K562 (cell line): ENCODE measurements around the gene KRT16. TPM values are rescaled to one million over a fixed set of nuclear protein-coding genes. Genes with fewer than 3 reads are reported as not detected.
"Not testable (repeated sequence)": the region's sequence is repeated elsewhere in the genome, so short reads cannot be mapped to it uniquely, and the experiment has no call there.

ENCODE experiments used
- ATAC-seq: fragments of 200-7000 bp; cut with Tn5 transposase; 3 replicates; pipeline ENCODE4 v1.9.1; 2020; ENCODE audit warnings: moderate library complexity
- BruUV-seq: library from RNA; stranded (reverse); fragments of 400-500 nt; replicated peaks from 2 replicates; lab custom pipeline; 2021; lab: Mats Ljungman, UMichigan
- CTCF ChIA-PET: fragments of 300-600 bp; formaldehyde crosslinking; extraction: SDS; loops from one replicate; lab custom pipeline; 2021; ENCODE audit warnings: low intra/inter-chr PET ratio; lab: Yijun Ruan, JAX
- POLR2A ChIA-PET: fragments of 300-600, 350-650 bp; sonication (Branson Sonifier 250); formaldehyde crosslinking; extraction: SDS; loops from one replicate; lab custom pipeline; 2021; ENCODE audit warnings: antibody characterized with exemption, inconsistent platforms; lab: Yijun Ruan, JAX
- DNase-seq, 4 experiments: peaks; one replicate each; pipeline versions ENCODE4 v3.0.0 to v3.0.0-alpha.2; 2011 to 2018; ENCODE audit warnings: low spot score in 3 of 4, mixed read lengths in 3 of 4; ENCODE audit errors: extremely low read depth in 1 of 4
- FAIRE-seq: peaks from 2 replicates; lab custom pipeline; 2011; peaks lifted over from hg19 to GRCh38; lab: Jason Lieb, UNC
- H2AFZ ChIP-seq: 2 replicates; pipeline ENCODE4 v1.6.0; 2011; ENCODE audit warnings: low read depth, low read length, control low read depth, inconsistent platforms
- H3K27ac ChIP-seq: fragments of 200-600 bp; 3 replicates; pipeline ENCODE4 v1.8.0; 2011; ENCODE audit warnings: low read depth, mild to moderate bottlenecking, control low read depth, inconsistent platforms, low read length, moderate library complexity, mixed read lengths; ENCODE audit errors: extremely low read depth
- H3K27me3 ChIP-seq, 2 experiments: fragments of 300-600 bp in 1 of 2; 2 replicates in 1 of 2; 3 replicates in 1 of 2; pipeline versions ENCODE4 v1.6.0 to v1.8.0; 2011; ENCODE audit warnings: inconsistent platforms in 2 of 2, low read length in 2 of 2, mild to moderate bottlenecking in 1 of 2, mixed read lengths in 1 of 2, moderate library complexity in 1 of 2; ENCODE audit not compliant: control insufficient read depth in 2 of 2, insufficient read depth in 2 of 2
- H3K36me3 ChIP-seq: fragments of 300-600 bp; 3 replicates; pipeline ENCODE4 v1.8.0; 2011; ENCODE audit warnings: mild to moderate bottlenecking, low read length, inconsistent platforms; ENCODE audit not compliant: control insufficient read depth, insufficient read depth
- H3K4me1 ChIP-seq, 2 experiments: fragments of 200-600 bp in 1 of 2; replicated peaks in 1 of 2; 2 replicates in 1 of 2; 3 replicates in 1 of 2; pipeline versions ENCODE4 v1.5.1 to v1.8.0; 2011; ENCODE audit warnings: inconsistent platforms in 2 of 2, low read length in 2 of 2, mild to moderate bottlenecking in 1 of 2, mixed read lengths in 1 of 2, moderate library complexity in 1 of 2; ENCODE audit not compliant: control insufficient read depth in 2 of 2, insufficient read depth in 2 of 2
- H3K4me2 ChIP-seq: 2 replicates; pipeline ENCODE4 v1.6.1; 2011; ENCODE audit warnings: low read length, control low read depth, inconsistent platforms, mixed read lengths; ENCODE audit not compliant: insufficient read depth
- H3K4me3 ChIP-seq: fragments of 200-600 bp; sonication (generic), shearing (Covaris generic); 2 replicates; pipeline ENCODE4 v1.5.1; 2016; ENCODE audit warnings: control low read depth, inconsistent platforms
- H3K79me2 ChIP-seq: fragments of 200-600 bp; 3 replicates; pipeline ENCODE4 v1.8.0; 2011; ENCODE audit warnings: low read length, inconsistent platforms; ENCODE audit not compliant: control insufficient read depth, insufficient read depth
- H3K9ac ChIP-seq, 2 experiments: 2 replicates each; pipeline versions ENCODE4 v1.6.0 to v1.6.1; 2011; ENCODE audit warnings: low read depth in 2 of 2, low read length in 2 of 2, control low read depth in 1 of 2, inconsistent platforms in 1 of 2, mild to moderate bottlenecking in 1 of 2, mixed read lengths in 1 of 2; ENCODE audit not compliant: insufficient read depth in 1 of 2
- H3K9me1 ChIP-seq: one replicate; pipeline ENCODE4 v1.6.0; 2011; ENCODE audit warnings: inconsistent platforms, mild to moderate bottlenecking, low read length, moderate library complexity; ENCODE audit not compliant: control insufficient read depth, insufficient read depth
- H3K9me3 ChIP-seq: replicated peaks from 2 replicates; pipeline ENCODE4 v1.5.1; 2011; ENCODE audit warnings: low read depth, low read length, inconsistent platforms; ENCODE audit not compliant: control insufficient read depth, insufficient read depth
- H4K20me1 ChIP-seq: replicated peaks from 2 replicates; pipeline ENCODE4 v1.6.1; 2011; ENCODE audit warnings: low read length, inconsistent platforms, mixed read lengths; ENCODE audit not compliant: control insufficient read depth, insufficient read depth
- BCL6 ChIP-seq: fragments of 250-450 bp; sonication (Bioruptor Pico); IDR thresholded peaks from 2 replicates; pipeline ENCODE4 v1.4.0; 2020
- HNRNPUL1 ChIP-seq: fragments of 200-400 bp; formaldehyde crosslinking; IDR thresholded peaks from 2 replicates; pipeline ENCODE4 v1.6.1; 2017; ENCODE audit warnings: low read length
- ZNF143 ChIP-seq: sonication (generic); formaldehyde crosslinking; IDR thresholded peaks from 2 replicates; pipeline ENCODE4 v1.9.0; 2022; ENCODE audit warnings: mild to moderate bottlenecking, missing genetic modification reagents
- ZNF217 ChIP-seq: sonication (generic); formaldehyde crosslinking; IDR thresholded peaks from 2 replicates; pipeline ENCODE4 v1.8.0; 2022; ENCODE audit warnings: mild to moderate bottlenecking, missing genetic modification reagents
- ZSCAN32 ChIP-seq: fragments of 450-650 bp; formaldehyde crosslinking; IDR thresholded peaks from 2 replicates; pipeline ENCODE4 v1.4.0; 2020; ENCODE audit warnings: mild to moderate bottlenecking, moderate library complexity
- WGBS: fragments of 100-300 bp; shearing (Covaris generic); methylation state at CpG from one replicate; pipeline ENCODE4 v1.1.6; 2016; ENCODE audit warnings: low coverage, mixed read lengths; ENCODE audit not compliant: insufficient coverage; ENCODE audit errors: missing lambda C conversion rate; 5-methylcytosine and 5-hydroxymethylcytosine counted together
- in situ Hi-C: fragments of 300-500 bp; cut with MboI; formaldehyde crosslinking; loops from 4 replicates; pipeline ENCODE4 v1.15.0; 2018; ENCODE audit warnings: inconsistent platforms, mixed read lengths
- intact Hi-C: fragments of 100-400 bp; cut with micrococcal nuclease; formaldehyde crosslinking; loops from 2 replicates; pipeline ENCODE4 v1.14.2; 2022
- polyA plus RNA-seq, 8 experiments: library from polyadenylated mRNA; depleted of rRNA in 4 of 8; stranded (reverse) in 5 of 8; unstranded in 3 of 8; fragments of >200 nt; fragmentation: Nextera tagmentation in 2 of 8; fragmentation: Illumina TruSeq in 1 of 8; extraction: Ambion mirVana in 2 of 8; extraction: Trizol in 1 of 8; gene quantifications; 2 replicates each; pipeline versions ENCODE4 v1.2.1 to v1.2.3, GENCODE V29; 2011 to 2014; ENCODE audit warnings: inconsistent platforms in 1 of 8, missing spikeins in 1 of 8
- total RNA-seq, 7 experiments: library from RNA; depleted of rRNA in 6 of 7; stranded (reverse); fragments of >200 nt in 6 of 7; fragmentation: Illumina TruSeq in 2 of 7; extraction: Trizol in 2 of 7; gene quantifications; 2 replicates each; pipeline versions ENCODE4 v1.2.1 to v1.2.3, GENCODE V29; 2011 to 2021; ENCODE audit warnings: low replicate concordance in 1 of 7

KRT16 gene
- total and polyA plus RNA-seq, 9 of the 15 experiments (the other 6 are each of a cell fraction or from before 2014, with no cell fraction given): 0.04 TPM; not detected in 8

DNA sequence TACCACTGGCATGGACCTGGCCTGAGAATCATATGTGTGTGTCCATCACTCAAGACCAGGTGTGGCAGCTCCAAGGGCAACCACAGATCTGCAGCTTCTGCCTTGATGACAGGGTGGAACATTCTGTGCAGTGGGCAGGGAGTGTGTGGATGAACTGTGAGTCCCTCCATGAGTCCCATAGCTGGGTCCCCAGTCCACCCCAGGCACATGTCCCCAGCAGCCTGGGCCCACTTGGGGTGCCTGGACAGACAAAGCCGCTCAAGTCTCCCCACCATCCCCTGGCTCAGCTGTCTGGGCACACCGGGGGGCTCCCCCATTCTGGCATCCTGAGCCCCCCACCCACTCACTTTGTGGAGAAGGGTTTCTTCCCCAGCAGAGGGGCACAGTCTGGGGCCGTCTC is 4.6 kb upstream of the KRT16 start:
- H3K4me3 ChIP-seq: no peak overlapping the region
- no peaks in the 10 kb centered on the region for H3K79me2 ChIP-seq
- WGBS: 0% methylated on average over 2 of the region's 3 CpGs
- ChIA-PET CTCF (no interaction called here), POLR2A (interaction anchor here (0.6 kb wide), 1 partner anchor 157 kb away, joined by 3 read pairs; no protein-coding TSS in a partner anchor)
- H3K4me1 ChIP-seq: no peaks in the 10 kb centered on the region; a peak in 1 of 5 replicates
- no peaks in the 10 kb centered on the region for H3K36me3 ChIP-seq
- BruUV-seq: no TSS peak
- ATAC-seq: no peak
- in situ Hi-C loops (no loop called here), intact Hi-C loops (no loop called here)
- no peak overlapping the region for H2AFZ ChIP-seq
- 0 out of 2 replicates have a peak, but pooled peaks cover 2% of the 10 kb centered on the region for H4K20me1 ChIP-seq
- DNase-seq: no peak
- no peak overlapping the region; a peak in 1 of 4 replicates for H3K9ac ChIP-seq
- no peaks in the 10 kb centered on the region for H3K9me1 ChIP-seq
- TF ChIP-seq ZSCAN32 (no peak), ZNF143 (no peak), BCL6 (CRISPR knock-in tag) (no peak), ZNF217 (CRISPR knock-in tag) (no peak), HNRNPUL1 (no peak)
- H3K4me2 ChIP-seq: no peak overlapping the region
- no peaks in the 10 kb centered on the region for H3K9me3 ChIP-seq
- peaks cover 2 to 34% of the 10 kb centered on the region in 2 experiments; a peak in 2 of 5 replicates for H3K27me3 ChIP-seq
- FAIRE-seq: no peak
- no peak overlapping the region for H3K27ac ChIP-seq

DNA sequence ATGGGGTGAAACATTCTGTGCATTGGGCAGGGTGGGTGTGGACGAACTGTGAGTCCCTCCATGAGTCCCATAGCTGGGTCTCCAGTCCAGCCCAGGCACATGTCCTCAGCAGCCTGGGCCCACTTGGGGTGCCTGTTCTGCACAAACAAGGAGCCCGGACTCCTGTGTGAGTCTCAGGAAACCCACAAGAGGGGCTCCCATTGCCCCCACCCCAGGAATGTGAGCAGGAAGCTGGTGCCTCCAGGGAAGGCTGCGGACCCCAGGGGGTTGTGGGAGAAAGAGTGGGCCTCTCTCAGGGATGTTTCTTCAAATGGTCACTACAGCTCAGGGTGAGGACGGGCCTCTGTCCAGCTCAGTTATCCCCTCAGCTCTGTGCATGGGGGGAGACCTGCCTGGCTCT is 3.9 kb upstream of the KRT16 start:
- BruUV-seq, H3K9me1 ChIP-seq, H3K36me3 ChIP-seq, FAIRE-seq, in situ Hi-C loops, H3K79me2 ChIP-seq, H4K20me1 ChIP-seq, H3K27ac ChIP-seq, DNase-seq, H2AFZ ChIP-seq, ATAC-seq, H3K9me3 ChIP-seq, H3K9ac ChIP-seq, CTCF ChIA-PET, intact Hi-C loops, H3K4me1 ChIP-seq, H3K4me3 ChIP-seq, H3K4me2 ChIP-seq: not testable (repeated sequence)
- WGBS: 0% methylated on average over 4 of the region's 4 CpGs
- POLR2A ChIA-PET: interaction anchor here (0.6 kb wide), 1 partner anchor 156 kb away, joined by 3 read pairs; no protein-coding TSS in a partner anchor
- H3K27me3 ChIP-seq: peaks cover 4 to 41% of the 10 kb centered on the region in 2 experiments; a peak in 4 of 5 replicates
